A549 (cell line): ENCODE data around the gene HOXC10. TPM values are rescaled to one million over a fixed set of nuclear protein-coding genes. Genes with fewer than 3 reads are reported as not detected.
A peak's percentile ranks its signal among the peaks of the same experiment; 100 is the strongest.

ENCODE experiments used
- CEBPB ChIP-seq, 2 experiments: fragments of >200 bp in 1 of 2; sonication (Bioruptor Twin) in 1 of 2; formaldehyde crosslinking in 1 of 2; IDR thresholded peaks; 2 replicates each; pipeline ENCODE4 v1.6.1; 2012 to 2016
- CHD2 ChIP-seq: fragments of 150-350 bp; IDR thresholded peaks from 2 replicates; pipeline ENCODE4 v1.6.1; 2014; ENCODE audit warnings: low read length; ENCODE audit not compliant: partially characterized antibody
- CTCF ChIP-seq: fragments of >200 bp; sonication (Bioruptor Twin); formaldehyde crosslinking; IDR thresholded peaks from 3 replicates; pipeline ENCODE4 v1.5.1; 2016
- EHMT2 ChIP-seq: fragments of 200-600 bp; sonication (generic); IDR thresholded peaks from 2 replicates; pipeline ENCODE4 v1.6.1; 2016; ENCODE audit warnings: antibody characterized with exemption, low read depth, mild to moderate bottlenecking, moderate library complexity
- ESRRA ChIP-seq: fragments of 150-350 bp; IDR thresholded peaks from 2 replicates; pipeline ENCODE4 v1.6.1; 2014; ENCODE audit warnings: mild to moderate bottlenecking, low read length, borderline replicate concordance
- HDAC2 ChIP-seq: fragments of 200-600 bp; sonication (generic); IDR thresholded peaks from 2 replicates; pipeline ENCODE4 v1.6.1; 2016
- HES2 ChIP-seq: fragments of >200 bp; sonication (Bioruptor Twin); formaldehyde crosslinking; IDR thresholded peaks from 2 replicates; pipeline ENCODE4 v1.6.1; 2016
- HEYL ChIP-seq: fragments of 250-450 bp; sonication (Bioruptor Pico); IDR thresholded peaks from 2 replicates; pipeline ENCODE4 v1.8.0; 2021; ENCODE audit warnings: mild to moderate bottlenecking, moderate library complexity
- HOXB5 ChIP-seq: fragments of 250-450 bp; sonication (Bioruptor Pico); IDR thresholded peaks from 2 replicates; pipeline ENCODE4 v1.5.0; 2020; ENCODE audit warnings: mild to moderate bottlenecking, moderate library complexity
- JUN ChIP-seq, 2 experiments: fragments of >200 bp; sonication (Bioruptor Twin); formaldehyde crosslinking; IDR thresholded peaks; 2 replicates in 1 of 2; 3 replicates in 1 of 2; pipeline ENCODE4 v1.6.1; 2016 to 2017
- MAZ ChIP-seq: fragments of 150-350 bp; IDR thresholded peaks from 2 replicates; pipeline ENCODE4 v1.6.1; 2014; ENCODE audit warnings: antibody characterized with exemption, low read depth, low read length, borderline replicate concordance
- NPAS2 ChIP-seq: fragments of 250-450 bp; sonication (Bioruptor Pico); IDR thresholded peaks from 2 replicates; pipeline ENCODE4 v1.8.0; 2022; ENCODE audit warnings: mild to moderate bottlenecking, moderate library complexity, borderline replicate concordance
- POLR2AphosphoS2 ChIP-seq: conservative IDR thresholded peaks from 2 replicates; pipeline ENCODE4 v1.6.1; 2012; ENCODE audit warnings: low read length, improper control_type of control experiment, inconsistent platforms
- RNF2 ChIP-seq: fragments of 200-600 bp; sonication (generic); IDR thresholded peaks from 2 replicates; pipeline ENCODE4 v1.6.1; 2016; ENCODE audit warnings: low read depth, mild to moderate bottlenecking, antibody characterized with exemption, moderate library complexity, borderline replicate concordance
- SMC3 ChIP-seq: fragments of >200 bp; sonication (Bioruptor Twin); formaldehyde crosslinking; IDR thresholded peaks from 3 replicates; pipeline ENCODE4 v1.6.1; 2018; ENCODE audit warnings: inconsistent platforms
- TFCP2L1 ChIP-seq: fragments of 250-450 bp; sonication (Bioruptor Pico); IDR thresholded peaks from 2 replicates; pipeline ENCODE4 v1.5.0; 2021; ENCODE audit warnings: mild to moderate bottlenecking
- ZFP36 ChIP-seq: fragments of 450-650 bp; IDR thresholded peaks from 2 replicates; pipeline ENCODE4 v1.6.1; 2014; ENCODE audit warnings: borderline replicate concordance; ENCODE audit not compliant: partially characterized antibody
- ZNF302 ChIP-seq: fragments of 250-450 bp; sonication (Bioruptor Pico); IDR thresholded peaks from 2 replicates; pipeline ENCODE4 v1.9.0; 2021; ENCODE audit warnings: inconsistent platforms, mild to moderate bottlenecking, moderate library complexity
- polyA plus RNA-seq, 4 experiments: library from polyadenylated mRNA; depleted of rRNA in 3 of 4; stranded (reverse); fragments of >200 nt; fragmentation: RNase III in 1 of 4; extraction: RNeasy Plus Mini Kit Qiagen cat#74134 plus additional on column Dnase treatment in 1 of 4; gene quantifications; 2 replicates in 3 of 4; 3 replicates in 1 of 4; pipeline ENCODE4 v1.2.3, GENCODE V29; 2011 to 2017
- TF ChIP-seq, protein P1 (sequence below): fragments of 200-600 bp; sonication (generic); IDR thresholded peaks from 2 replicates; pipeline ENCODE4 v1.6.1; 2016; ENCODE audit warnings: antibody characterized with exemption, mild to moderate bottlenecking, moderate library complexity
- TF ChIP-seq, protein P2 (sequence below): fragments of 150-350 bp; IDR thresholded peaks from 2 replicates; pipeline ENCODE4 v1.6.1; 2014; ENCODE audit warnings: low read depth, mild to moderate bottlenecking, low read length
- TF ChIP-seq, protein P3 (sequence below): IDR thresholded peaks from 2 replicates; pipeline ENCODE4 v1.6.1; 2012

HOXC10 gene
- polyA plus RNA-seq, 2 of the 4 experiments (the other 2 are of a cell fraction) = 2.9 to 3.2 TPM

DNA sequence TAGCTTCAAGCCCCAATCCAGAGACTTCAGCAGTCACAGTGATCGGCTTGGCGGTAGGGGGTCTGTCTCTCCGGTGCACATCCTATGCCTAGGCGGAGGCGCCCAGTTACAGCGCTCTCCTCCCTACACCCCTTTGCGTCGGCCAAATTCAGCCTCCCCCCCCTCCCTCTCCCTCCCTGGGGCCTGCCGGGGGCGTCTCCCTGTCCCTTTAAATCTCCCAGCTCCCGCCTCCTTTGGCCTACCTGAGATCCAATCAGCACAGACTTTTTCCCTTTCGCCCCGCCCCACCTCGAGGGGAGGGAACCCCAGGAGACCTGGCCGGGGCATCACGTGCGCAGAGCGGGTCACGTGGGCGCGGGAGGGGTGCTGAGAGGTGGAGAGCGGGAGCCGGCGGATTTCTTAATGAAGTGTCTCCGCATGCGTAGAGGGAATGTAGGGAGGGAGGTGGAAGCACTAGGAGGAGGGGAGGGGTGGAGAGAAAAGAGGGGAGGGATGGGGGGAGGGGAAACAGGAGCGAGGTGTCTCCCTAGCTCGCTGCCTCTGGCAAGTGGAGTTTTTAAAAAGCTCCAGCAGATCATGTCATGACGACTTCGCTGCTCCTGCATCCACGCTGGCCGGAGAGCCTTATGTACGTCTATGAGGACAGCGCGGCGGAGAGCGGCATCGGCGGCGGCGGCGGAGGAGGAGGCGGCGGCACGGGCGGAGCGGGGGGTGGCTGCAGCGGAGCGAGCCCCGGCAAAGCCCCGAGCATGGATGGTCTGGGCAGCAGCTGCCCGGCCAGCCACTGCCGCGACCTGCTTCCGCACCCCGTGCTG lies 46.4 kb upstream of the HOXC10 start, which contains the start of gene HOXC13 (continued):
- TF ChIP-seq, protein P1, sequence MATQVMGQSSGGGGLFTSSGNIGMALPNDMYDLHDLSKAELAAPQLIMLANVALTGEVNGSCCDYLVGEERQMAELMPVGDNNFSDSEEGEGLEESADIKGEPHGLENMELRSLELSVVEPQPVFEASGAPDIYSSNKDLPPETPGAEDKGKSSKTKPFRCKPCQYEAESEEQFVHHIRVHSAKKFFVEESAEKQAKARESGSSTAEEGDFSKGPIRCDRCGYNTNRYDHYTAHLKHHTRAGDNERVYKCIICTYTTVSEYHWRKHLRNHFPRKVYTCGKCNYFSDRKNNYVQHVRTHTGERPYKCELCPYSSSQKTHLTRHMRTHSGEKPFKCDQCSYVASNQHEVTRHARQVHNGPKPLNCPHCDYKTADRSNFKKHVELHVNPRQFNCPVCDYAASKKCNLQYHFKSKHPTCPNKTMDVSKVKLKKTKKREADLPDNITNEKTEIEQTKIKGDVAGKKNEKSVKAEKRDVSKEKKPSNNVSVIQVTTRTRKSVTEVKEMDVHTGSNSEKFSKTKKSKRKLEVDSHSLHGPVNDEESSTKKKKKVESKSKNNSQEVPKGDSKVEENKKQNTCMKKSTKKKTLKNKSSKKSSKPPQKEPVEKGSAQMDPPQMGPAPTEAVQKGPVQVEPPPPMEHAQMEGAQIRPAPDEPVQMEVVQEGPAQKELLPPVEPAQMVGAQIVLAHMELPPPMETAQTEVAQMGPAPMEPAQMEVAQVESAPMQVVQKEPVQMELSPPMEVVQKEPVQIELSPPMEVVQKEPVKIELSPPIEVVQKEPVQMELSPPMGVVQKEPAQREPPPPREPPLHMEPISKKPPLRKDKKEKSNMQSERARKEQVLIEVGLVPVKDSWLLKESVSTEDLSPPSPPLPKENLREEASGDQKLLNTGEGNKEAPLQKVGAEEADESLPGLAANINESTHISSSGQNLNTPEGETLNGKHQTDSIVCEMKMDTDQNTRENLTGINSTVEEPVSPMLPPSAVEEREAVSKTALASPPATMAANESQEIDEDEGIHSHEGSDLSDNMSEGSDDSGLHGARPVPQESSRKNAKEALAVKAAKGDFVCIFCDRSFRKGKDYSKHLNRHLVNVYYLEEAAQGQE = no peak
- TF ChIP-seq POLR2AphosphoS2 (no peak), MAZ (peak; percentile 65), TFCP2L1 (CRISPR knock-in tag) (no peak), NPAS2 (CRISPR knock-in tag) (peak; percentile 94), HDAC2 (no peak), CEBPB (IDR thresholded peaks at IDR 0.05) (peak in 1 of 2 experiments; percentile 44; a peak in 1 of 4 replicates), ZNF302 (CRISPR knock-in tag) (no peak), SMC3 (no peak), CTCF (no peak), CHD2 (no peak), JUN (IDR thresholded peaks at IDR 0.05) (peak in 1 of 2 experiments; percentile 22; a peak in 2 of 5 replicates), HOXB5 (0 out of 2 replicates have a peak, but pooled peaks have one; percentile 20), ZFP36 (no peak), ESRRA (no peak), RNF2 (no peak), HES2 (no peak), EHMT2 (no peak), HEYL (CRISPR knock-in tag) (no peak)
- TF ChIP-seq, protein P2, sequence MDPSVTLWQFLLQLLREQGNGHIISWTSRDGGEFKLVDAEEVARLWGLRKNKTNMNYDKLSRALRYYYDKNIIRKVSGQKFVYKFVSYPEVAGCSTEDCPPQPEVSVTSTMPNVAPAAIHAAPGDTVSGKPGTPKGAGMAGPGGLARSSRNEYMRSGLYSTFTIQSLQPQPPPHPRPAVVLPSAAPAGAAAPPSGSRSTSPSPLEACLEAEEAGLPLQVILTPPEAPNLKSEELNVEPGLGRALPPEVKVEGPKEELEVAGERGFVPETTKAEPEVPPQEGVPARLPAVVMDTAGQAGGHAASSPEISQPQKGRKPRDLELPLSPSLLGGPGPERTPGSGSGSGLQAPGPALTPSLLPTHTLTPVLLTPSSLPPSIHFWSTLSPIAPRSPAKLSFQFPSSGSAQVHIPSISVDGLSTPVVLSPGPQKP = no peak
- TF ChIP-seq, protein P3, sequence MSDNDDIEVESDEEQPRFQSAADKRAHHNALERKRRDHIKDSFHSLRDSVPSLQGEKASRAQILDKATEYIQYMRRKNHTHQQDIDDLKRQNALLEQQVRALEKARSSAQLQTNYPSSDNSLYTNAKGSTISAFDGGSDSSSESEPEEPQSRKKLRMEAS = peak; percentile 93
